ENCODE measurements around the gene CABP1.

The CABP1 gene

DNA sequence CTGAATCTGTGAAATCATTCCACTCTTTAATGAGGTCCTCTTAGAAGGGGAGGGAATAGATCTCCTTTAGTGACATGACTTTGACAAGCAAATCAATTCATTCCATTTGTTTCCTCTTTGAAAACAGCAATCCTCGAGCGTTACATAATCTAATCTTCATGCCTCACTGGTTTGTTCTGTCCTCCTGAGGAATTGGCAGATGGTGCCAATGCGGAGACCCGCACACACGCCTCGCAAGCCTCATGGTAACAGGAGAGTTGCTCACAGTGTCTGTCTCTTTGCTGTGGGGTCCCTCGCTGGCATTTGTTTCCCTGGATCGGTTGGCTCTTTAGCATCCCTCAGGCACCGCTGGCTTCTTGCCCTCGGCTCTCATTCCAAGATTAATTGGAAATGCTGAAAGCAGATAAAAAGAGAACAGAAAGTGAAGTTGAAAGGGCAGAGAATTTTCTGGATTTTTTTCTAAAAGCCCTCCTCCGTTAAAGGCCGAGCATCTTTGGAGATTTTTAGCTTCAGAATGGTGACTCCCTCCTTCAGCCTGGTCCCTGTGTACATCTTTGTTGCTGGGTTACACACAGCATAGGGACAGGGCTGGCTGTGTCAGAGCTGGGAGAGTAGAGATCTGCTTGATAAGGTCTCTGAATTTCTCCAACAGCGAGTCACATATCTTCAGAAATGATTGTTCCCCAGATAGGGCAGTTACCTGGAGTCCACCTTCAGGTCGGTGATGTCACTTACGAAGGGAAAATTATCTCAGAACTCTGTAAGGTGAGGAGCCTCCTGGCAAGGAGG is 10.1 kb upstream of the CABP1 start:
- no peak for DNase-seq (ENCODE audit: low read depth in 1 of 2, low spot score in 1 of 2)

- no peak for DNase-seq (ENCODE audit: low read depth in 1 of 2, low spot score in 1 of 2)
Measured at GRCh38 chr12:120631097-120631496, 9.3 kb upstream of the CABP1 start.

DNA sequence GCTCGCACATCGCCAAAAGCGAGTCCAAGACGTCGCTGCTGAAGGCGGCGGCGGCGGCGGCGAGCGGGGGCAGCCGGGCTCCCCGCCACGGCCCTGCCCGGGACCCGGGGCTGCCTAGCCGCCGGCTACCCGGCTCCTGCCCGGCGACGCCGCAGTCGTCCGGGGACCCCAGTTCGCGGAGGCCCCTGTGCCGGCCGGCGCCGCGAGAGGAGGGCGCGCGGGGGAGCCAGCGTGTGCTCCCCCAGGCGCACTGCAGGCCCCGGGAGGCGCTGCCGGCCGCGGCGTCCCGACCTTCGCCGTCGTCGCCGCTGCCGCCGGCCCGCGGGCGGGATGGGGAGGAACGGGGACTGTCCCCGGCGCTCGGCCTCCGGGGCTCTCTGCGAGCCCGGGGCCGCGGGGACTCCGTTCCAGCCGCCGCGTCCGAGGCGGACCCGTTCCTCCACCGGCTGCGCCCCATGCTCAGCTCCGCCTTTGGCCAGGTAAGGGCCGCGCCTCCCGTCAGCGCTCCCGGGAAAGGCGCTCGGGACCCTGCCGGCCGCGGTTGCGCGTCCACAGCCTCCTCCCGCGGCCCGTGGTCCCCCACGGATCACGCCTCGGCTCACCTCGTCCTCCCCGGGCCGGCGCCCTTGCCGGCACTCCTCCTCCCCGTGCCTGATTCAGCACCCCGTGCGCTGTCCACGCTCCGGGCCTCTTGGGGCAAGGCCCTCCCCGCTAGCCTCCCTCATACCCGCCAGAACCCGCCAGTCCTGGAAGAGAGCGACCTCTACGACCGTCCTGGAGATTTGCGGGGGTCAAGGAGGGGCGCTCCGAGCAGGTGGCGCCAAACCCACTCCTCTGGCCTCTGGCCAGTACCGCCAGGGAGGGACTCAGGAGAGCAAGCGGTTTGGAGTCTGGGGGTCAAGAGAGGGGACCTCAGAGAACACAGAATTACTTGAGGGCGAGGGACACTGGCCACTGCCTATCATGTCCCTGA is 721 bp downstream of the CABP1 start:
- peak; percentile 10 to 25 for DNase-seq (ENCODE audit: low read depth in 1 of 2, low spot score in 1 of 2)

DNA sequence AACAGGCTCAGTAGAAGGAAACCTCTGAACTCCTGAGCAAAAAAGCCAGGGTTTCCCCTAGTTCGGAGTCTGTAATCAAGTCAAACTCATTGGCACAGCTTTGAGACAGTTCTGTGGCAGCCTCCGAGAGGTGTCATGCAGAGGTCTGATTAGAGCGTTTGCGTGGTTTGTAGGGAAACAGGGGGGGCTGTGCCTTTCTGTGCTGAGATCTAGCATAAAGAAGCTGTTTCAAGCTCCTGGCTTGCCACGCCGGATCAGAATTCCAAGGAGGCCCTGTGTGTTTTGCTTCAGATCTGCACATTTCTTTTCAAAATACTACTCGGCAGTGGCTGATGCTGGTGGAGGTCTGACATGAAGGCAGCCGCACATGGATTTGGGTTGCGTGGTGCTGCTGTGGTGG is 1.7 kb downstream of the CABP1 start:
- DNase-seq (ENCODE audit: low read depth in 1 of 2, low spot score in 1 of 2), result no peak

GRCh38 chr12:120642826-120643225 is 2.4 kb downstream of the CABP1 start:
- DNase-seq (ENCODE audit: low read depth in 1 of 2, low spot score in 1 of 2), result no peak

DNA sequence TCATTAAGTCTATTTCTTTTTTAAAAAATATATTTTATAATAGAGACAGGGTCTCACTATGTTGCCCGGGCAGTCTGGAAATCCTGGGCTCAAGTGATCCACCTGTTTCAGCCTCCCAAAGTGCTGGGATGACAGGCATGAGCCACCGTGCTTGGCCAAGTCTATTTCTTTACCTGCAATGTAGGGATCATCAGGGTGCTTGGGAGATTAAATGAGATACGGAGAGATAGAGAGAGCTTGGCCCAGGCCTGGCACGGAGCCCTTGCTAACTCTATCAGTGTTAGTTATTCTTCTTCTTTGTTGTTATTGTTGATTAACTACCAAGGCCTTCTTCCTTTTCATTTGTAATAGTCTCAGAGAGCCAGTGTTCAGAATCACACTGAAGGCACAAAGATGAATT is 3.1 kb downstream of the CABP1 start:
- no peak for DNase-seq (ENCODE audit: low read depth in 1 of 2, low spot score in 1 of 2)

DNA sequence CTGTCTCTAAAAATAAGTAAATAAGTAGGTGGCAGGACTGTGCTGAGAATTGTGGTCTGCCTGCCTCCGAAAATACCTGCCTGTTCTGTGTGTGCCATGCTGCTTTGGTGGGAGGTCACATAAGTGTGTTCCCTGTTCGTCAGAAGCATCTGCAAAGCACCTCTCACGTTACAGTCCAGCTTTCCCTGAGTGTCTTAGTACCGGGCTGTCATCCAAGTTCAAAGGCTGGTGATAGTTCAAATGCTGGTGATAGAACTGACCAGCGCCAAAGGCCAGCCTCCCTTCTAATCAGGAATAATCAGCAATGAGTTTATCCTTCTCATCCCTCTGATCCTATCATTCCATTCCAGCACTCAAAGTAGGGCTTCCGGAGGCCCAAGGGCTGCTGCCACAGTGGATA is 5.6 kb downstream of the CABP1 start:
- no peak for DNase-seq (ENCODE audit: low read depth in 1 of 2, low spot score in 1 of 2)

DNA sequence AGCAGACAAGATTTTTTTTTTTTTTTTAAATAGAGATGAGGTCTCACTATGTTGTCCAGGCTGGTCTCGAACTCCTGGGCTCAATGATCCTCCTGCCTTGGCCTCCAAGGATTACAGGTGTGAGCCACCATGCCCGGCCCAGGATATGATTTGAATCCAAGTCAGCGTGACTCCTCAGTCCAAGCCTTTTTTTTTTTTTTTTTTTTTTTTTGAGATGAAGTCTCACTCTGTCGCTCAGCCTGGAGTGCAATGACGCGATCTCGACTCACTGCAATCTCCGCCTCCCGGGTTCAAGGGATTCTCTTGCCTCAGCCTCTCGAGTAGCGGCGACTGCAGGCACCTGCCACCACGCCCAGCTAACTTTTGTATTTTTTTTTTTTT is 6.9 kb downstream of the CABP1 start:
- no peak for DNase-seq (ENCODE audit: low read depth in 1 of 2, low spot score in 1 of 2)

DNA sequence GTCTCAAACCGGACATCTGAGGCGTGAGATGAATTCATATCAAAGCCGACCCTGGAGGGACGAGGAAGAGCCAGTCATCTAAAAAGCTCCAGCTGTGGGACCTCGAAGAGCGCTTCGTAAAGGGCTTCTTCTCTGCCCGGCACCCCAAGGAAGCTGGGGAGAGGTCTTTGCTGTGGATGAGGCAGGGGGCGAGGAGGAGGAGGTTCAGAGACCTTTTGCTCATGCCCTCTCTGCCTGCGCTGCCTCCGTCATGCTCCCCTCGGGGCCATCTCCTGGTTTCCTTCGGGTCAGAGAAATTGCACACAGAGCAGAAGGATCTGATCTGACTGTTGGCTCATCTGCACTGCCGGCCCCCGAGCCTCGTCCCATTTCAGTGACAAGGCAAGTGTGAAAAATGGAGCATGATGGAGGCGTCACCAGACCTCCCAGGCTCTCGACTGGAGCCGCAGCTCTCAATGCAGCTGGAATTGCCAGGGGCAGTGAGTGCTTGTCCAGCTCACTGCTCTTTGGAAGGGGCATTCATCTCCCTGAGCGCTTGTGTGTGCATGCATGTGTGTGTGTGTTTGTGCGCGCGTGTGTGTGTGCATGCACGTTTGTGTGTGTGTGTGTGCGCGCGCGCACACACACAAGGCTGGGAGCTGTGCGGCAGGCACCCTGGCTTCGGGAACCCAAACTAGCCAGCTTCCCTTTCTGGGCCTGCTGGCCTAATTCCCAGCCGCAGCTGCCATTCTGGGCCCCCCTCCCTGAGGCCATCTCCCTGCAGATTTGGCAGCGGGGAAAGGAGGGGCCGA is 9.2 kb downstream of the CABP1 start:
- DNase-seq (ENCODE audit: low read depth in 1 of 2, low spot score in 1 of 2), result no peak

GRCh38 chr12:120650233-120650690 is 9.8 kb downstream of the CABP1 start:
- no peak for DNase-seq (ENCODE audit: low read depth in 1 of 2, low spot score in 1 of 2)

- no peak for DNase-seq (ENCODE audit: low read depth in 1 of 2, low spot score in 1 of 2)
Measured at GRCh38 chr12:120651821-120652220, 11.4 kb downstream of the CABP1 start.

GRCh38 chr12:120652656-120653435 is 12.4 kb downstream of the CABP1 start:
- no peak for DNase-seq (ENCODE audit: low read depth in 1 of 2, low spot score in 1 of 2)

- no peak for DNase-seq (ENCODE audit: low read depth in 1 of 2, low spot score in 1 of 2)
Measured at GRCh38 chr12:120653611-120654010, 13.2 kb downstream of the CABP1 start.

GRCh38 chr12:120654656-120655055 is 14.2 kb downstream of the CABP1 start:
- DNase-seq (ENCODE audit: low read depth in 1 of 2, low spot score in 1 of 2), result no peak

DNA sequence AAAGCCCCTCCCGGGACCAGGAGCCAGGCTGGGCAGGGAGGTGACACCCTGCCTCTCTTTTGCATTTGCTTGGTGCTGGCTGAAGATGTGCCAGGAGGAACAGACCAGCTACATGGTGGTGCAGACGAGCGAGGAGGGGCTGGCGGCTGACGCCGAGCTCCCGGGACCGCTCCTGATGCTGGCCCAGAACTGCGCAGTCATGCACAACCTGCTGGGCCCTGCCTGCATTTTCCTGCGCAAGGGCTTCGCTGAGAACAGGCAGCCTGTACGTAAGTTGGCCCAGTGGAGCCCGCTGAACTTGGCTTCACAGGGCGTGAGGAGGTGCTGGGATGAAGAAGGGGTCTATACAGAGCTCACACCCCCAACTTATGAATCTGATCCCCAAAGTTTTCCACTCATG is 15.6 kb downstream of the CABP1 start:
- no peak for DNase-seq (ENCODE audit: low read depth in 1 of 2, low spot score in 1 of 2)

- no peak for DNase-seq (ENCODE audit: low read depth in 1 of 2, low spot score in 1 of 2)
Measured at GRCh38 chr12:120658286-120659150, 18.1 kb downstream of the CABP1 start.

DNA sequence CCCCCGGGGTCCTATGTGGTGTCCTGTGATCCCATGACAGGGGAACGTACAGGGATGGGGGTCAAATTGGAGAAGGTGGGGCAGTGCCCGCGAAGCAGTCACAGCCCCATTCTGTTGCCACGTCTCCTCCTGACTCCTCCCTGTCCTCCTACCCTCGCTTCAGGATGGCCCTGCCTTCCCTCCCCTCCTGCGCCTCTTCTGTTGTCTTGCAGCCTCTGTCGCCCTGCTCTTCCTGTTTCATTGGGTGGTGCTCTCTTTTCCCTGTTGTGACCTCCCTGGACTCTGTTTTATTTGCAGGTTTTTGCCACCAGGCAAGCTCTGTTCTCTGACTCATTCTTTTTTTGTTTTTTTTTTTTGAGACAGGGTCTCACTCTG is 18.7 kb downstream of the CABP1 start:
- DNase-seq (ENCODE audit: low read depth in 1 of 2, low spot score in 1 of 2), result no peak

- DNase-seq (ENCODE audit: low read depth in 1 of 2, low spot score in 1 of 2), result no peak
Measured at GRCh38 chr12:120661432-120661831, 21.0 kb downstream of the CABP1 start.

DNA sequence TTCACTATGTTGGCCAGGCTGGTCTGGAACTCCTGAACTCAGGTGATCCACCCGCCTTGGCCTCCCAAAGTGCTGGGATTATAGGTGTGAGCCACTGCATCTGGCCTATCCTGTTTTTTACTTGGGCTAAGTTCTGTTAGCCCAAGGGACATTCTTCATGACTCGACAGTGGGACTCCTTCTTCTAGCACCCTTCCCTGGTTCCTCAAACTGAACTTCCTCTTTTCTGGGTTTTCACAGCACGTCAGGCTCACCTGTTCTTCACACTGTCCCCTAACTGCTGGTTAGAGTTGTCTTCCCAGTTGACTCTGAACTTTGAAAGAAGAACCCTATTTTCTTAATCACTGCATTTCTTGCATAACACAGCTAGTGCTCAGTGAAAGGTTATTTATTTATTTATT is 22.5 kb downstream of the CABP1 start:
- no peak for DNase-seq (ENCODE audit: low read depth in 1 of 2, low spot score in 1 of 2)

GRCh38 chr12:120663741-120664140 is 23.3 kb downstream of the CABP1 start:
- DNase-seq (ENCODE audit: low read depth in 1 of 2, low spot score in 1 of 2), result no peak

Measured in activated T-helper 1 cell treated with anti-CD3 and anti-CD28 coated beads, Interleukin-2, amount 50 U/mL, for 16 hours (primary cell).